CD4-positive, alpha-beta T cell treated with Interleukin-4 for 1 hour (primary cell): ENCODE results near the gene TTC31.

Source experiments
- DNase-seq, 2 donors: peaks; one replicate each; pipeline ENCODE4 v3.0.0-alpha.2; 2020 to 2022

The TTC31 gene

DNA sequence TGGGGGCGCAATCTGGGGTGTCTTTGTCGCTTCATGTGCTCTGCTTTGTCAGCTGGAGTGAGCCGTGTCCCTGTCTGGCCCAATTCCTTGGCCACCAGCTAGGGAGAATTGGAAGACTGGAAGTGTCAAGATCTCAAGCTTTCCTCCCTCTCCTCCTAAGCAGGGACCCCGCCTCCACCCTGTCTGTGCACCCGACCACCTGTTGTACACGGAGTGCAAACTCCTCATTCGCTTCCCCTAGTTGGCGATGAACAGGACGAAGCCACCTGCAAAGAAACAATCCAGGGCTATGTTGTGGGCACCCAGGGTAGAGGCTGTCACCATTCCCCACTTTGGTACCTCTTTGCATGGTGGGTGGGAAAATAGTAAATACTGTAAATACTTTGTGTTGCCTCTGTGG lies 44.9 kb downstream of the TTC31 start:
- DNase-seq: no peak

- DNase-seq: no peak
These were observed 45.9 kb downstream of the TTC31 start for GRCh38 chr2:74528600-74529356.

GRCh38 chr2:74529357-74530238 lies 46.7 kb downstream of the TTC31 start, which contains the start of the genes AUP1 and HTRA2:
TSS of gene AUP1 (minus strand) at chr2:74529706. CDS start at chr2:74529629, 77 bp downstream.
TSS of gene HTRA2 (plus strand) at chr2:74529933. CDS start at chr2:74530007, 74 bp downstream.
- DNase-seq: peak; percentile 90 to 95

DNA sequence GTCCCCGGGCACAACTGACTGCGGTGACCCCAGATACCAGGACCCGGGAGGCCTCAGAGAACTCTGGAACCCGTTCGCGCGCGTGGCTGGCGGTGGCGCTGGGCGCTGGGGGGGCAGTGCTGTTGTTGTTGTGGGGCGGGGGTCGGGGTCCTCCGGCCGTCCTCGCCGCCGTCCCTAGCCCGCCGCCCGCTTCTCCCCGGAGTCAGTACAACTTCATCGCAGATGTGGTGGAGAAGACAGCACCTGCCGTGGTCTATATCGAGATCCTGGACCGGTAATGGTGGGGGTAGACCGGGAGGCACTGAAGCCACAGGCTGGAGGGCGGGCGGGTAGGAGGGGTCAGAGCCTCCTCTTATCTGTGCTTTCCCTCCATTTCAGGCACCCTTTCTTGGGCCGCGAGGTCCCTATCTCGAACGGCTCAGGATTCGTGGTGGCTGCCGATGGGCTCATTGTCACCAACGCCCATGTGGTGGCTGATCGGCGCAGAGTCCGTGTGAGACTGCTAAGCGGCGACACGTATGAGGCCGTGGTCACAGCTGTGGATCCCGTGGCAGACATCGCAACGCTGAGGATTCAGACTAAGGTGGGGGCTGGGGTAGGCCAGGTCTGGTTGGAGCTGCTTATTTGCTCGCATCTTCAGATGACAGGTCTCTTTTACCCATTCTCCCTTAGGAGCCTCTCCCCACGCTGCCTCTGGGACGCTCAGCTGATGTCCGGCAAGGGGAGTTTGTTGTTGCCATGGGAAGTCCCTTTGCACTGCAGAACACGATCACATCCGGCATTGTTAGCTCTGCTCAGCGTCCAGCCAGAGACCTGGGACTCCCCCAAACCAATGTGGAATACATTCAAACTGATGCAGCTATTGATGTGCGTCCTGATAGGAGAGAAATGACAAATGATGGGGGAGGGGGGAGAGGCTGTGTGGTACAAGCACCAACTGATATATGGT lies 47.6 kb downstream of the TTC31 start:
- peak; percentile 68 to 70 for DNase-seq

- DNase-seq: no peak
These were observed 48.8 kb downstream of the TTC31 start for GRCh38 chr2:74531666-74532065.

DNA sequence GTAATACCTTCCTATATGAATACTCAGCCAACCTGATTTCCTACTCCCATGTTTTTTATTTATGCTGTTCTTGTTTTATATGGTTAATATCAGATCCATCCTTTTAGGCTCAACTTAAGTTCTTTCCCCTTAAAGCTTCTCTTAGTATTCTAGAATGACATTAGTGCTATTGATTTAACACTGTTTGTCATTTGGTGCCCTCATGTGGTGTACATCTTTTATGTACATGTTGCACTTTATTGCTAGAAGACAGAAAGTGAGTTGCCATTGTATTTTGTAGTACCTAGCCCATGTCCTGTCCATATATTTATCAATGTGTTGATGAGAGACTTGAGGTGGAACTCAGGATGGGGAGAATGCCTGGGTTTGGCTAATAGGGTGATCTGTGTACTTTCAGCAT lies 49.3 kb downstream of the TTC31 start:
- peak in 1 of 2 donors; percentile 66 for DNase-seq

DNA sequence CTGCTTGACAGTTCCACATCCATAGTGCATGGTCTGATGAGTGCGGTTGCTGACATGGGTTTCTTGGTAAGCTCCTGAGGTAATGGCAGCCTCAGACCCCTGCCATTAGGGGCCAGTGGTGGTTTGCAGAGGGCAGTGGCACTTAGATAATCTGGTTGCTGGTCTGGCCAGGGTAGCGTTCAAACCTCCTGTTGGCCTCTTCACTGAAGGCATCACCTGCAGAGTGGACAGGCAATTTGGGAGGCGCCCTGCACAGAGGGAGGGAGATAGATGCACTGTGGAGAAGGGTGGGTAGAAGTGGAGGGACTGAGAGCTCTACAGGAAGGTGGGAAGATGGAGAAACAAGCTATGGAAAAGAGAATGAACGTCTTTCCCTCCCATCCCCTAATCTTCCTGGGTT lies 50.6 kb downstream of the TTC31 start:
- no peak for DNase-seq

DNA sequence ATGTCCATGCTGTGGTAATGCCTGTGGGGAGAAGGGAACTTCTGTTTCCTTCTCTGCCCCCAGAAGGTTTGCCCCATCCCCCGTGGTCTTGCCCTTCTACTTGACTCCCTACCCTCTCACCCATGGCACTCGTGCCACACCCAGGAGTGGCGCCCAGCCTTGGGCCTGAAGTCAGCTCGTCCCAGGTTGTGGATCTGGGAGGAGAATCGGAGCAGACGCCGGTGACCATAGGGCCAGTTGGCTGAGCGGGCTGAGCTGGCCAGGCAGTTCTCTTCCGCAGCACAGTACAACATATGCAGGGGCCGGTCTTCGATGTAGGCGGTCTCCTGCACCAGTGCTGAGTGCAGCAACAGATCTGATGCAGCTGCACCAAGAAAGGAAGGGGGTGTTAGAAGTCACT lies 51.5 kb downstream of the TTC31 start:
- DNase-seq: no peak

DNA sequence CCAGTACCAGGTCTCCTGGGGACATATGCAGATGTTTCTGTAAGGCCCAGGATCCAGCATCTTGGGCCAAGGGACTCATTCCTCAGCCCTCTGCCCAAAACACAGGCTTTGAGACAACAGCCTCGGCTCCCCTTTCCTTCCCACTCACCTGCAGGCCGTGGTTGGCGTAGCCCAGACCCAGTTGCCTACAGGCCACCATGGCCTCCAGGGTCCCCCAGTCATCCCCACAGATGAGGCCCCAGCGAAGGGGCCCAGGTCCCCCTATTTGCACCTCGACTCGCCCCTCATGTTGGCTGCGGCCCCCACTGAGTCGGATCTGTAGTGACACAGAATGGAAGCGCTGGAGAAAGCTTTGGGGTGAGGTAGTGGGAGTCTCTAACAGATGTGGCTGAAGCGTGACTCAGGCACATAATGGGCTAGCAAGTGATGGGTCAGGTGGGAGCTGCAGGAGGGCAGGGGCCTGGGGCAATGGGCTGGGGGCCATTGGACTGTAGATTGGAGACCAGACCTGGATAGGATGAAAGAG lies 52.6 kb downstream of the TTC31 start:
- no peak for DNase-seq

- no peak for DNase-seq
These were observed 53.5 kb downstream of the TTC31 start for GRCh38 chr2:74536166-74536950.

- no peak for DNase-seq
These were observed 54.3 kb downstream of the TTC31 start for GRCh38 chr2:74537140-74537539.

DNA sequence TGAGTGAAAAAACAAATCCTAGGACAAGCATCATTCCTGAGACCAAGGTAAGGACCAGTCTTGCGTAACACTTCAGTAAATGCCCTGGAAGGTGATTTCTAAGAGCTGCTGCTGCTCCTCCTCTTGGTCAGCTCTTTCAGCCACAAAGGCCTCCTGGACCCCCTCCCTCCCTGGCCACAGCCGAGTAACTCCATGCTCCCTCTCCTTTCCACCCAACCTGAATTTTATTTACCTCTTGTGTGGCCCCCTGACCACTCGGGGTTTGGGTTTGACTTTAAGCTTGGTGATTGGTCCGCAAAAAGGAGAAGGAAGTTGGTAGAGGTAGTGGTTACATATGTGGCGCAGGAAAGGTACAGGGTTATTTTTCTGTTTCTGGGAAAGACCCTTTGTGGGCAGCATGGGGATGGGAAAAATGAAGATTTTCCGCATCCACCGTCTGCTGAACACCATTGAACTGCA lies 56.0 kb downstream of the TTC31 start:
- DNase-seq: no peak

- no peak for DNase-seq
These were observed 57.4 kb downstream of the TTC31 start for GRCh38 chr2:74540291-74540690.

DNA sequence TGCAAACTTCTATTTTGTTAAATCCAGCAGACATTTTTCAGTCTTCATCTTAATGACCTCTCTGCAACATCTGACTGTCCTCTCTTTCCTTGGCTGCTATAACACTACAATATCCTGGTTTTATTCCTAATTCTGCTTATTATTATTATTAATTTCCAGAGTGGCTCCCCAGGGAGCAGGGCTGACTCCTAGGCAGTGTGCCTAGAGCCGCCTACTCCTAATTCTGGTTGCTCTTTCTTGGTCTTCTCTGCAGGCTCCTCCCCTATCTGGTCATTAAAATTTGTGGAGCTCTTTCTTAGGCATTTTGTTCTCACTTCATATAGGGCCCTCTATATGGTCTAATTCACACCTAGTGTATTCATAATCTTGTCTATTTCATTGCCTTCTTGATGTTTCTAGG lies 60.1 kb downstream of the TTC31 start:
- DNase-seq: no peak
